Lower leg skin (tissue), 3 donors: ENCODE measurements around the gene CAMK2A.

ENCODE experiments used
- CTCF ChIP-seq, 3 donors: fragments of 450-650 bp; IDR thresholded peaks; one replicate each; pipeline ENCODE4 v1.5.1; 2016; ENCODE audit warnings: antibody characterized with exemption in 3 of 3, mild to moderate bottlenecking in 3 of 3, moderate library complexity in 2 of 3
- POLR2A ChIP-seq, 2 donors: fragments of 450-650 bp; IDR thresholded peaks; one replicate each; pipeline ENCODE4 v1.6.1; 2016 to 2017; ENCODE audit warnings: antibody characterized with exemption in 2 of 2, mild to moderate bottlenecking in 1 of 2, moderate library complexity in 1 of 2

GRCh38 chr5:150312518-150312917, 22.9 kb upstream of the CAMK2A start:
- TF ChIP-seq CTCF (IDR thresholded peaks at IDR 0.05) (no peak), POLR2A (IDR thresholded peaks at IDR 0.05) (no peak)
